Gastrocnemius medialis (tissue), 4 donors: Measurements from ENCODE around the gene APOC3. TPM values are rescaled to one million over a fixed set of nuclear protein-coding genes. Genes with fewer than 3 reads are reported as not detected.

Experiments
- ATAC-seq, 2 donors: fragments of 150-250 bp; one replicate each; pipeline ENCODE4 v1.9.1; 2016
- DNase-seq, 2 donors: peaks; one replicate each; pipeline ENCODE4 v3.0.0-alpha.2; 2019
- H3K27ac ChIP-seq, 4 donors: fragments of 200-600 bp; sonication (generic); 1 replicate in 1 of 4; 2 replicates in 3 of 4; pipeline ENCODE4 v1.5.1; 2016 to 2018; ENCODE audit warnings: mild to moderate bottlenecking in 2 of 4, moderate library complexity in 1 of 4
- H3K27me3 ChIP-seq, 3 donors: fragments of 200-600 bp; sonication (generic) in 2 of 3; 1 replicate in 1 of 3; 2 replicates in 2 of 3; pipeline versions ENCODE4 v1.5.1 to v1.6.0; 2016 to 2019; ENCODE audit warnings: mild to moderate bottlenecking in 1 of 3, moderate library complexity in 1 of 3
- H3K36me3 ChIP-seq, 2 donors: fragments of 200-600 bp; sonication (generic) in 1 of 2; one replicate each; pipeline ENCODE4 v1.5.1; 2017 to 2018
- H3K4me1 ChIP-seq, 2 donors: fragments of 200-600 bp; sonication (generic) in 1 of 2; one replicate each; pipeline ENCODE4 v1.5.1; 2016 to 2017; ENCODE audit warnings: mild to moderate bottlenecking in 2 of 2
- H3K4me3 ChIP-seq, 4 donors: fragments of 200-600 bp; sonication (generic) in 3 of 4; 1 replicate in 1 of 4; 2 replicates in 3 of 4; pipeline ENCODE4 v1.5.1; 2016 to 2019; ENCODE audit warnings: mild to moderate bottlenecking in 2 of 4
- H3K9me3 ChIP-seq, 3 donors: fragments of 200-600 bp; sonication (generic) in 2 of 3; 1 replicate in 1 of 3; 2 replicates in 2 of 3; pipeline ENCODE4 v1.5.1; 2016 to 2019
- POLR2A ChIP-seq, 2 donors: fragments of 450-650 bp; IDR thresholded peaks; one replicate each; pipeline ENCODE4 v1.6.1; 2017; ENCODE audit warnings: antibody characterized with exemption in 2 of 2, mild to moderate bottlenecking in 2 of 2, moderate library complexity in 2 of 2
- in situ Hi-C, 4 donors: fragments of 200-750 bp; cut with MboI; loops; one replicate each; pipeline versions ENCODE4 v1.15.0 to v1.8.0; 2017; ENCODE audit warnings: low sequenced_read_pairs in 4 of 4
- intact Hi-C: fragments of 100-400 bp; cut with DNase I; formaldehyde crosslinking; loops from one replicate; pipeline ENCODE4 v1.15.1; 2023; ENCODE audit warnings: low total_unique reads
- total RNA-seq, 4 donors: library from RNA; depleted of rRNA; stranded (reverse); fragments of >200 nt; gene quantifications; one replicate each; pipeline versions ENCODE4 v1.1.0 to v1.2.3, GENCODE V29; 2016
- TF ChIP-seq, protein P1 (sequence below), 5 experiments: fragments of 450-650 bp in 3 of 5; fragments of 200-600 bp in 2 of 5; sonication (generic) in 2 of 5; IDR thresholded peaks in 4 of 5; conservative IDR thresholded peaks in 1 of 5; 1 replicate in 4 of 5; 2 replicates in 1 of 5; pipeline ENCODE4 v1.5.1; 2016 to 2019; ENCODE audit warnings: antibody characterized with exemption in 5 of 5, mild to moderate bottlenecking in 3 of 5, moderate library complexity in 3 of 5

The APOC3 gene
- total RNA-seq, 4 donors from 2014 or later: 19.3 to 45.7 TPM; not detected in 2

DNA sequence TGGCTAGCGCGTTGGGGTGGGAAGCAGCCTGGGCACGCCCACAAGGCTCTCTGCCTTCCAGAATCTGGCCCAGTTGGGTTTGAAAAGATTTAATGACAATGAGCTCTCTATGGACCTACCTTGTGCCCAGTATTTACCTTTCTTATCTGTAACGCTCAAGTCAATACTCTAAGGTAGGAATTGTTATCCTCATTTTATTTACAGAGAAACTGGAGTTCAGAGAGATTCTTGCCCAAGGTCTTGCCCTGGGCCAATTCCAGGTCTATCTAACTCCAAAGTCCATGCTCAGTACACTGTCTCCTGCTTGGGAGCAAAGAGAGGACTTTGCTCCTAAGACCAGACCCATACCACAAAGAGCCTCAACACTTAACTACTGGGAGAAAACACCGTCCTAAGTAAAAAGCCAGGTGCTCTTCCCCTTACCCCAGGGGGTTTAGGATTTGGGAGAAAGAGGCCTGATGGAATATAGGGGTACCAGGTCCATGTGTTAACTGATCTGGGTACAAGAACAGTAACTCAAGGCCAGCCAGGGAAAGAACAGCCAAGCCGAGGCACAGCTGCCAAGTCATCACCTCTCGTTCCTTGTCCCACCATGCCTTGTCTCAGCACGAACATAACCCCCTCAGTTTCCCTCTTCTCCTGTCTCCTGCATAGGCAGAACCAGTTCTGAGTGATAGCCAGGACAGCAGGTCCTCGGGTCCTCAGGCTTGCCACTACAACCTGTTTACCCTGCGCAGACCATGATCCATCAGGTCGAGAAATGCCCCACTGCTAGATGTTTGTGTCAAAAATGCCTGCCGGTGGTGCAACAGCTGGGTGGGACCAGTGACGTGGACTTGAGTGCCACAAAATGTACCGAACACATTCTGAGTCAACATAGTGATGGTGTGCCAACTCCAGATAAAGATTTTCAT is 21.2 kb upstream of the APOC3 start:
- peak; percentile 32 to 42 for ATAC-seq
- intact Hi-C loops: no loop called here

DNA sequence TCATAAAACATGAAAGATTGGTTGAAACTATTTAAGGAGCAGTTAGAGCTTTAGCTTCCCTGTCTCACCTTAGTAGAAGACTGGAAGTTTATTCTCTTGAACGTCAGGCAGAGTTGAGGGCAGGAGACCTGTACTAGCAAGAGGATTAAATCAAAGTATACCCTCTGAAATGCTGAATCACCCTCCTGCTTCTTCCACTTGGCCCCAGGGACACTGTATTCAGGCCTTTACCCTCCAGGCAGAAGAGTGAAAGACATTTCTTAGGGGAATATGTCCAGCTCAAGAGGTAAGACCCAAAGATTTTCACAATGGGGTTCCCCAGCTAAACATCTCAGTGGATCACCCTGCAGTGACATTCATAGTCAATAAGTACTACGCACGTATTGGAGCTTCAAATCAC is 18.5 kb upstream of the APOC3 start:
- Histone ChIP-seq H3K27me3 (no peaks in the 10 kb centered on the region), H3K4me1 (peaks cover 0 to 16% of the 10 kb centered on the region in 2 donors), H3K36me3 (no peaks in the 10 kb centered on the region), H3K27ac (peak overlapping the region in 1 of 4 donors; percentile 3), H3K4me3 (no peak overlapping the region), H3K9me3 (no peaks in the 10 kb centered on the region)
- DNase-seq (no peak), ATAC-seq (no peak)
- in situ Hi-C loops: no loop called here
- intact Hi-C loops: no loop called here
- TF ChIP-seq, protein P1, sequence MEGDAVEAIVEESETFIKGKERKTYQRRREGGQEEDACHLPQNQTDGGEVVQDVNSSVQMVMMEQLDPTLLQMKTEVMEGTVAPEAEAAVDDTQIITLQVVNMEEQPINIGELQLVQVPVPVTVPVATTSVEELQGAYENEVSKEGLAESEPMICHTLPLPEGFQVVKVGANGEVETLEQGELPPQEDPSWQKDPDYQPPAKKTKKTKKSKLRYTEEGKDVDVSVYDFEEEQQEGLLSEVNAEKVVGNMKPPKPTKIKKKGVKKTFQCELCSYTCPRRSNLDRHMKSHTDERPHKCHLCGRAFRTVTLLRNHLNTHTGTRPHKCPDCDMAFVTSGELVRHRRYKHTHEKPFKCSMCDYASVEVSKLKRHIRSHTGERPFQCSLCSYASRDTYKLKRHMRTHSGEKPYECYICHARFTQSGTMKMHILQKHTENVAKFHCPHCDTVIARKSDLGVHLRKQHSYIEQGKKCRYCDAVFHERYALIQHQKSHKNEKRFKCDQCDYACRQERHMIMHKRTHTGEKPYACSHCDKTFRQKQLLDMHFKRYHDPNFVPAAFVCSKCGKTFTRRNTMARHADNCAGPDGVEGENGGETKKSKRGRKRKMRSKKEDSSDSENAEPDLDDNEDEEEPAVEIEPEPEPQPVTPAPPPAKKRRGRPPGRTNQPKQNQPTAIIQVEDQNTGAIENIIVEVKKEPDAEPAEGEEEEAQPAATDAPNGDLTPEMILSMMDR (IDR thresholded peaks at IDR 0.05 in 4 of 5, conservative IDR thresholded peaks at IDR 0.05 in 1 of 5): no peak
- no peak for TF ChIP-seq POLR2A (IDR thresholded peaks at IDR 0.05)

More for the DNA sequence above, 21.2 kb upstream of the APOC3 start:
- in situ Hi-C loops: no loop called here
- Histone ChIP-seq H3K4me1 (no peaks in the 10 kb centered on the region), H3K27ac (peak overlapping the region in 1 of 4 donors; percentile 0), H3K4me3 (no peak overlapping the region), H3K36me3 (no peaks in the 10 kb centered on the region), H3K9me3 (no peaks in the 10 kb centered on the region), H3K27me3 (no peaks in the 10 kb centered on the region)
- no peak for TF ChIP-seq POLR2A (IDR thresholded peaks at IDR 0.05)
- TF ChIP-seq, protein P1 (IDR thresholded peaks at IDR 0.05 in 4 of 5, conservative IDR thresholded peaks at IDR 0.05 in 1 of 5): no peak
- DNase-seq: no peak

DNA sequence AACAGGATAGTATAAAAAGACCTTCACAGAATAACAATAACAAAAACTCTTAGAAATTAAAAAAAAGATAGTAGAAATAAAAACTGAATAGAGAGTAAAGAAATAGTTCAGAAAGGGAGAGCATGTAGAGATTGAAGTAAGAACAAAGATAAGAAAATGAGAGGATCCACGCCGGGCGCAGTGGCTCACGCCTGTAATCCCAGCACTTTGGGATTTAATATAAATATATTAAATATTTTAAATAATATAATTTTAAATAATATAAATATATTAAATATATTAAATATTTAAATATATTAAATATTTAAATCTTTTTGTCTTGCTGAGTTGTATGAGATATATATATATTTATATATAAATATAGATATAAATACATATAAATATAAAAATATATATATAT is 17.6 kb upstream of the APOC3 start:
- H3K36me3 ChIP-seq: no peaks in the 10 kb centered on the region
- H3K27me3 ChIP-seq: no peaks in the 10 kb centered on the region
- no peak for DNase-seq
- in situ Hi-C loops: no loop called here
- no peak overlapping the region for H3K4me3 ChIP-seq
- H3K27ac ChIP-seq: no peak overlapping the region
- intact Hi-C loops: no loop called here
- peaks cover 0 to 16% of the 10 kb centered on the region in 2 donors for H3K4me1 ChIP-seq
- no peak for TF ChIP-seq POLR2A (IDR thresholded peaks at IDR 0.05)
- TF ChIP-seq, protein P1 (IDR thresholded peaks at IDR 0.05 in 4 of 5, conservative IDR thresholded peaks at IDR 0.05 in 1 of 5): no peak
- no peaks in the 10 kb centered on the region for H3K9me3 ChIP-seq
- no peak for ATAC-seq

DNA sequence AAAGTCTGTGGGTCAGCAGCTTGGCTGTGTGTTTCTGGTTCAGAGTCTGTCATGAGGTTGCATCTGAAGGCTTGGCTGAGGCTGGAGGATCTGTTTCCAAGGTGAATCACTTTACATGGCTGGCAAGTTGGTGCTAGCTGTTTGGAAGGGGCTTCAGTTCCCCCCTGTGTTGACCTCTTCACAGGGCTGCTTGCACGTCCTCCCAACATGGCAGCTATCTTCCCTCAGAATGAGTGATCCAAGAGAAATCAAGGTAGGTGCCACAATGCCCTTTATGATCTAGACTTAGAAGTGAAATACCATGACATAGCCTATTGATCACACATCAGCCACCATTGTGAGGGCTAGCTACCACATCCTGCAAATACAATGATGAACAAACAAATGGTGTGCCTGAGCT is 16.5 kb upstream of the APOC3 start:
- Histone ChIP-seq H3K4me3 (no peak overlapping the region), H3K27ac (peak overlapping the region in 1 of 4 donors; percentile 75), H3K4me1 (peaks cover 0 to 16% of the 10 kb centered on the region in 2 donors), H3K27me3 (no peaks in the 10 kb centered on the region), H3K36me3 (no peaks in the 10 kb centered on the region), H3K9me3 (no peaks in the 10 kb centered on the region)
- in situ Hi-C loops: no loop called here
- intact Hi-C loops: no loop called here
- no peak for DNase-seq
- ATAC-seq: no peak
- TF ChIP-seq POLR2A (IDR thresholded peaks at IDR 0.05): no peak
- TF ChIP-seq, protein P1 (IDR thresholded peaks at IDR 0.05 in 4 of 5, conservative IDR thresholded peaks at IDR 0.05 in 1 of 5): no peak
